ENCODE results near the gene CEACAM8. TPM values are rescaled to one million over a fixed set of nuclear protein-coding genes. Genes with fewer than 3 reads are reported as not detected.
"Not testable (repeated sequence)": the region's sequence is repeated elsewhere in the genome, so short reads cannot be mapped to it uniquely, and the experiment has no call there.

CEACAM8 gene
- total RNA-seq, 4 donors from 2014 or later = not detected

GRCh38 chr19:42555317-42555716 lies 39.4 kb downstream of the CEACAM8 start:
- no peak for TF ChIP-seq POLR2A (IDR thresholded peaks at IDR 0.05)
- TF ChIP-seq POLR2AphosphoS5 (IDR thresholded peaks at IDR 0.05) = no peak
- TF ChIP-seq CTCF (IDR thresholded peaks at IDR 0.05) = no peak
- TF ChIP-seq EP300 (IDR thresholded peaks at IDR 0.05) = no peak
- peaks cover 0 to 2% (median 0%) of the 10 kb centered on the region in 3 donors for H3K9me3 ChIP-seq
- no CpG with 5 or more reads among the region's 5 CpGs for WGBS, 2 donors (ENCODE audit: low coverage in 1 of 2)
- no peaks in the 10 kb centered on the region for H3K4me1 ChIP-seq
- ATAC-seq = no peak
- no peak overlapping the region for H3K4me3 ChIP-seq
- peaks cover 28% of the 10 kb centered on the region for H3K27me3 ChIP-seq
- H3K36me3 ChIP-seq = no peaks in the 10 kb centered on the region
- H3K27ac ChIP-seq = no peak overlapping the region

- Histone ChIP-seq H3K36me3 (no peaks in the 10 kb centered on the region), H3K4me1 (no peaks in the 10 kb centered on the region), H3K27ac (no peak overlapping the region), H3K4me3 (no peak overlapping the region), H3K27me3 (peaks cover 23% of the 10 kb centered on the region), H3K9me3 (peaks cover 0 to 4% (median 0%) of the 10 kb centered on the region in 3 donors)
- no CpG with 5 or more reads among the region's 3 CpGs for WGBS, 2 donors (ENCODE audit: low coverage in 1 of 2)
- no peak for ATAC-seq
- TF ChIP-seq POLR2AphosphoS5 (IDR thresholded peaks at IDR 0.05) (no peak), EP300 (IDR thresholded peaks at IDR 0.05) (no peak), POLR2A (IDR thresholded peaks at IDR 0.05) (no peak), CTCF (IDR thresholded peaks at IDR 0.05) (no peak)
Measured at GRCh38 chr19:42554046-42554575, 40.6 kb downstream of the CEACAM8 start.

GRCh38 chr19:42553292-42554045 lies 41.3 kb downstream of the CEACAM8 start:
- Histone ChIP-seq H3K4me1 (no peaks in the 10 kb centered on the region), H3K36me3 (no peaks in the 10 kb centered on the region), H3K27me3 (peaks cover 23% of the 10 kb centered on the region), H3K9me3 (peaks cover 0 to 4% (median 0%) of the 10 kb centered on the region in 3 donors), H3K4me3 (no peak overlapping the region), H3K27ac (no peak overlapping the region)
- 100% methylated on average over 3 of the region's 8 CpGs; no CpG with 5 or more reads in 1 of the 2 donors for WGBS, 2 donors (ENCODE audit: low coverage in 1 of 2)
- TF ChIP-seq POLR2AphosphoS5 (IDR thresholded peaks at IDR 0.05) (no peak), POLR2A (IDR thresholded peaks at IDR 0.05) (no peak), EP300 (IDR thresholded peaks at IDR 0.05) (no peak), CTCF (IDR thresholded peaks at IDR 0.05) (no peak)
- no peak for ATAC-seq

- no peak for ATAC-seq
- H3K4me1 ChIP-seq = no peaks in the 10 kb centered on the region
- WGBS, 2 donors (ENCODE audit: low coverage in 1 of 2) = 76% methylated on average over 3 of the region's 8 CpGs; no CpG with 5 or more reads in 1 of the 2 donors
- no peak for TF ChIP-seq CTCF (IDR thresholded peaks at IDR 0.05)
- TF ChIP-seq POLR2AphosphoS5 (IDR thresholded peaks at IDR 0.05) = no peak
- no peak for TF ChIP-seq EP300 (IDR thresholded peaks at IDR 0.05)
- TF ChIP-seq POLR2A (IDR thresholded peaks at IDR 0.05) = no peak
- H3K4me3 ChIP-seq = no peak overlapping the region
- H3K27me3 ChIP-seq = peaks cover 25% of the 10 kb centered on the region
- peaks cover 0 to 4% (median 0%) of the 10 kb centered on the region in 3 donors for H3K9me3 ChIP-seq
- no peak overlapping the region for H3K27ac ChIP-seq
- H3K36me3 ChIP-seq = no peaks in the 10 kb centered on the region
Measured at GRCh38 chr19:42552086-42553065, 42.3 kb downstream of the CEACAM8 start.

GRCh38 chr19:42550521-42550920 lies 44.2 kb downstream of the CEACAM8 start:
- not testable (repeated sequence) for H3K4me3 ChIP-seq, H3K9me3 ChIP-seq, H3K27ac ChIP-seq, H3K36me3 ChIP-seq, ATAC-seq, H3K4me1 ChIP-seq
- no CpG with 5 or more reads among the region's 6 CpGs for WGBS, 2 donors (ENCODE audit: low coverage in 1 of 2)
- H3K27me3 ChIP-seq = peaks cover 34% of the 10 kb centered on the region

- 100% methylated on average over 1 of the region's 1 CpG for WGBS, 2 donors (ENCODE audit: low coverage in 1 of 2)
Measured at GRCh38 chr19:42549067-42549466, 45.7 kb downstream of the CEACAM8 start.

More at GRCh38 chr19:42549067-42549466, 45.7 kb downstream of the CEACAM8 start:
- H3K27me3 ChIP-seq = peaks cover 25% of the 10 kb centered on the region
- H3K9me3 ChIP-seq, ATAC-seq, H3K36me3 ChIP-seq, H3K4me3 ChIP-seq, H3K27ac ChIP-seq, H3K4me1 ChIP-seq: not testable (repeated sequence)

All from gastroesophageal sphincter (tissue), 4 donors.